Liver (tissue), 9 donors: Measurements from ENCODE around the gene PPA2. TPM values are rescaled to one million over a fixed set of nuclear protein-coding genes. Genes with fewer than 3 reads are reported as not detected.

Experiments used
- DNase-seq: peaks from one replicate; pipeline ENCODE4 v3.0.0-alpha.2; 2017; ENCODE audit warnings: low spot score
- H3K27ac ChIP-seq, 2 donors: one replicate each; pipeline ENCODE4 v1.7.0; 2013; ENCODE audit warnings: inconsistent platforms in 2 of 2, low read length in 2 of 2, control low read depth in 1 of 2, low read depth in 1 of 2, mild to moderate bottlenecking in 1 of 2
- H3K27me3 ChIP-seq, 4 donors: one replicate each; pipeline versions ENCODE4 v1.6.1 to v1.7.0; 2013; ENCODE audit warnings: low read length in 3 of 4, inconsistent platforms in 1 of 4, mild to moderate bottlenecking in 1 of 4, moderate library complexity in 1 of 4; ENCODE audit not compliant: control insufficient read depth in 4 of 4, insufficient read depth in 4 of 4
- H3K36me3 ChIP-seq, 4 donors: one replicate each; pipeline versions ENCODE4 v1.6.1 to v1.7.0; 2013; ENCODE audit warnings: low read length in 3 of 4, mild to moderate bottlenecking in 3 of 4, low read depth in 1 of 4, moderate library complexity in 1 of 4; ENCODE audit not compliant: control insufficient read depth in 4 of 4, insufficient read depth in 3 of 4
- H3K4me1 ChIP-seq, 4 donors: one replicate each; pipeline versions ENCODE4 v1.6.1 to v1.7.0; 2013; ENCODE audit warnings: low read length in 3 of 4, mild to moderate bottlenecking in 3 of 4, moderate library complexity in 1 of 4; ENCODE audit not compliant: control insufficient read depth in 4 of 4, insufficient read depth in 4 of 4
- H3K4me3 ChIP-seq, 3 donors: one replicate each; pipeline versions ENCODE4 v1.6.1 to v1.7.0; 2013; ENCODE audit warnings: low read length in 3 of 3, control low read depth in 1 of 3, low read depth in 1 of 3, mild to moderate bottlenecking in 1 of 3
- H3K9ac ChIP-seq, 2 donors: one replicate each; pipeline ENCODE4 v1.7.0; 2013; ENCODE audit warnings: low read length in 2 of 2, mild to moderate bottlenecking in 2 of 2, moderate library complexity in 2 of 2, control low read depth in 1 of 2, low read depth in 1 of 2
- H3K9me3 ChIP-seq, 4 donors: one replicate each; pipeline versions ENCODE4 v1.6.1 to v1.7.0; 2013; ENCODE audit warnings: low read length in 3 of 4; ENCODE audit not compliant: control insufficient read depth in 4 of 4
- EGR1 ChIP-seq, 2 donors: IDR thresholded peaks; 2 replicates each; pipeline ENCODE4 v1.6.1; 2016 to 2018; ENCODE audit warnings: antibody characterized with exemption in 2 of 2, low read depth in 2 of 2
- FOXA2 ChIP-seq: IDR thresholded peaks from 2 replicates; pipeline ENCODE4 v1.6.1; 2016; ENCODE audit warnings: antibody characterized with exemption
- GABPA ChIP-seq, 2 donors: IDR thresholded peaks in 1 of 2; conservative IDR thresholded peaks in 1 of 2; 2 replicates each; pipeline ENCODE4 v1.6.1; 2016; ENCODE audit warnings: antibody characterized with exemption in 2 of 2, mild to moderate bottlenecking in 1 of 2, moderate library complexity in 1 of 2
- HNF4A ChIP-seq, 2 donors: conservative IDR thresholded peaks; 2 replicates each; pipeline ENCODE4 v1.6.1; 2016; ENCODE audit warnings: antibody characterized with exemption in 2 of 2, mild to moderate bottlenecking in 2 of 2
- HNF4G ChIP-seq: IDR thresholded peaks from 2 replicates; pipeline ENCODE4 v1.6.1; 2016; ENCODE audit warnings: antibody characterized with exemption
- JUND ChIP-seq, 2 donors: IDR thresholded peaks; 2 replicates each; pipeline ENCODE4 v1.6.1; 2016; ENCODE audit warnings: antibody characterized with exemption in 2 of 2
- NR2F2 ChIP-seq: IDR thresholded peaks from 2 replicates; pipeline ENCODE4 v1.6.1; 2016; ENCODE audit warnings: antibody characterized with exemption
- RAD21 ChIP-seq, 2 donors: IDR thresholded peaks; 2 replicates each; pipeline ENCODE4 v1.6.1; 2016; ENCODE audit warnings: antibody characterized with exemption in 2 of 2, mild to moderate bottlenecking in 2 of 2
- RXRA ChIP-seq, 2 donors: IDR thresholded peaks; 2 replicates each; pipeline ENCODE4 v1.6.1; 2017 to 2018; ENCODE audit warnings: antibody characterized with exemption in 2 of 2, mild to moderate bottlenecking in 1 of 2
- SP1 ChIP-seq: IDR thresholded peaks from 2 replicates; pipeline ENCODE4 v1.6.1; 2018; ENCODE audit warnings: antibody characterized with exemption, mild to moderate bottlenecking
- TAF1 ChIP-seq: conservative IDR thresholded peaks from 2 replicates; pipeline ENCODE4 v1.6.1; 2016; ENCODE audit warnings: antibody characterized with exemption, mild to moderate bottlenecking
- YY1 ChIP-seq: IDR thresholded peaks from 2 replicates; pipeline ENCODE4 v1.6.1; 2016; ENCODE audit warnings: antibody characterized with exemption, mild to moderate bottlenecking
- ZBTB33 ChIP-seq: IDR thresholded peaks from 2 replicates; pipeline ENCODE4 v1.6.1; 2016; ENCODE audit warnings: antibody characterized with exemption
- WGBS: extraction: QIAGEN DNeasy Blood & Tissue Kit; methylation state at CpG from one replicate; pipeline ENCODE4 v1.1.7; 2013; 5-methylcytosine and 5-hydroxymethylcytosine counted together
- polyA plus RNA-seq, 2 donors: library from polyadenylated mRNA; stranded (reverse) in 1 of 2; unstranded in 1 of 2; fragments of 200-250 nt in 1 of 2; fragments of >200 nt in 1 of 2; fragmentation: Nextera tagmentation in 1 of 2; extraction: Ambion mirVana in 1 of 2; gene quantifications; one replicate each; pipeline versions ENCODE4 v1.2.1 to v1.2.3, GENCODE V29; 2013 to 2015
- total RNA-seq, 2 donors: library from RNA; depleted of rRNA; stranded (reverse); fragments of >200 nt; gene quantifications; one replicate each; pipeline ENCODE4 v1.2.3, GENCODE V29; 2014
- TF ChIP-seq, protein P1 (sequence below): fragments of 150-350 bp; IDR thresholded peaks from 2 replicates; pipeline ENCODE4 v1.5.1; 2017; ENCODE audit warnings: improper control_type of control experiment, low read depth, low read length; ENCODE audit not compliant: missing input control
- TF ChIP-seq, protein P2 (sequence below): IDR thresholded peaks from 2 replicates; pipeline ENCODE4 v1.6.1; 2016; ENCODE audit warnings: antibody characterized with exemption
- TF ChIP-seq, protein P3 (sequence below): IDR thresholded peaks from 2 replicates; pipeline ENCODE4 v1.6.1; 2016; ENCODE audit warnings: antibody characterized with exemption, mild to moderate bottlenecking
- donor health status: healthy.
- donor health status: healthy.
- donor health status: healthy.
- donor health status: healthy.
- donor health status: healthy.

PPA2 gene
- total and polyA plus RNA-seq, 4 donors = 48.3 to 102 (median 70.8) TPM

DNA sequence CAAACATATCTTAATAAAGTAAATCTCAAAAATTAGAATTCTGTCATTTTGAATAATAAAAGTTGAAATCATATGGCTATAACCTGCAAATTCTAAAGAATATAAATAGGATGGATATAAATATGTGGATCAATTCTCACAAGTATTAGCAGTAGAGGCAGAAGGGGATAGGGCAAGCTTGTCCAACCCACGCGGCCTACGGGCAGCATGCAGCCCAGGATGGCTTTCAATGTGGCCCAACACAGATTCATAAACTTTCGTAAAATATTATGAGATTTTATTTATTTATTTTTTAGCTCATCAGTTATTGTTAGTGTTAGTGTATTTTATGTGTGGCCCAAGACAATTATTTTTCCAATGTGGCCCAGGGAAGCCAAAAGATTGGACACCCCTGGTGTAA lies 41.4 kb downstream of the PPA2 start (continued):
- TF ChIP-seq, protein P1, sequence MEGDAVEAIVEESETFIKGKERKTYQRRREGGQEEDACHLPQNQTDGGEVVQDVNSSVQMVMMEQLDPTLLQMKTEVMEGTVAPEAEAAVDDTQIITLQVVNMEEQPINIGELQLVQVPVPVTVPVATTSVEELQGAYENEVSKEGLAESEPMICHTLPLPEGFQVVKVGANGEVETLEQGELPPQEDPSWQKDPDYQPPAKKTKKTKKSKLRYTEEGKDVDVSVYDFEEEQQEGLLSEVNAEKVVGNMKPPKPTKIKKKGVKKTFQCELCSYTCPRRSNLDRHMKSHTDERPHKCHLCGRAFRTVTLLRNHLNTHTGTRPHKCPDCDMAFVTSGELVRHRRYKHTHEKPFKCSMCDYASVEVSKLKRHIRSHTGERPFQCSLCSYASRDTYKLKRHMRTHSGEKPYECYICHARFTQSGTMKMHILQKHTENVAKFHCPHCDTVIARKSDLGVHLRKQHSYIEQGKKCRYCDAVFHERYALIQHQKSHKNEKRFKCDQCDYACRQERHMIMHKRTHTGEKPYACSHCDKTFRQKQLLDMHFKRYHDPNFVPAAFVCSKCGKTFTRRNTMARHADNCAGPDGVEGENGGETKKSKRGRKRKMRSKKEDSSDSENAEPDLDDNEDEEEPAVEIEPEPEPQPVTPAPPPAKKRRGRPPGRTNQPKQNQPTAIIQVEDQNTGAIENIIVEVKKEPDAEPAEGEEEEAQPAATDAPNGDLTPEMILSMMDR = no peak
- TF ChIP-seq HNF4A (conservative IDR thresholded peaks at IDR 0.05) (no peak), HNF4G (no peak), TAF1 (no peak), YY1 (no peak), GABPA (IDR thresholded peaks at IDR 0.05 in 1 of 2, conservative IDR thresholded peaks at IDR 0.05 in 1 of 2) (no peak), EGR1 (IDR thresholded peaks at IDR 0.05; ENCODE audit: low read depth in 2 of 2) (no peak)
- TF ChIP-seq, protein P2, sequence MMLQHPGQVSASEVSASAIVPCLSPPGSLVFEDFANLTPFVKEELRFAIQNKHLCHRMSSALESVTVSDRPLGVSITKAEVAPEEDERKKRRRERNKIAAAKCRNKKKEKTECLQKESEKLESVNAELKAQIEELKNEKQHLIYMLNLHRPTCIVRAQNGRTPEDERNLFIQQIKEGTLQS = no peak

DNA sequence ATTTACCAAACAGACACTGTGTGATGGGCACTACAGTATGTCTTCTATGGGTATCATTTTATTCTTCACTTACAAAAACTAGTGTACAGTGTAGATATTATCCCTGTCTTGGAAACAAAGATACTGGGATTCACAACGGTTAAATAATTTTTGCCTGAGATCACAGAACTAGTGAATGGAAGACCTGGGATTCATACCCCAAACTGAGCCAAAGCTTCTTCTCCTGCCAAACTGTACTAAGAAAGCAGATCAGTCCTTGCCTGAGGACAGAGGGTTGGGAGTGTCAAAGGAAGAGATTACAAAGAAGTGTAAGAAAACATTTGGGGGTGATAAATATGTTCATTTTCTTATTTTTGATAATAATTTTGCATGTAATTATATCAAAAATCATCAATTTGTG lies 43.1 kb downstream of the PPA2 start:
- TF ChIP-seq SP1 = no peak
- no peak for TF ChIP-seq TAF1
- peaks cover 0 to 15% (median 11%) of the 10 kb centered on the region in 4 donors for H3K36me3 ChIP-seq
- H3K9me3 ChIP-seq = no peaks in the 10 kb centered on the region
- no peaks in the 10 kb centered on the region for H3K4me1 ChIP-seq
- 92% methylated on average over 1 of the region's 1 CpG for WGBS
- no peak overlapping the region for H3K27ac ChIP-seq
- H3K9ac ChIP-seq = no peak overlapping the region
- H3K4me3 ChIP-seq = no peak overlapping the region
- DNase-seq = no peak
- no peaks in the 10 kb centered on the region for H3K27me3 ChIP-seq

- Histone ChIP-seq H3K9ac (no peak overlapping the region), H3K9me3 (no peaks in the 10 kb centered on the region), H3K4me1 (no peaks in the 10 kb centered on the region), H3K4me3 (no peak overlapping the region), H3K27me3 (no peaks in the 10 kb centered on the region), H3K36me3 (peaks cover 0 to 12% (median 8%) of the 10 kb centered on the region in 4 donors), H3K27ac (no peak overlapping the region)
- TF ChIP-seq GABPA (IDR thresholded peaks at IDR 0.05 in 1 of 2, conservative IDR thresholded peaks at IDR 0.05 in 1 of 2) (no peak), ZBTB33 (no peak), HNF4A (conservative IDR thresholded peaks at IDR 0.05) (no peak), NR2F2 (no peak), TAF1 (no peak), FOXA2 (no peak), RAD21 (IDR thresholded peaks at IDR 0.05) (no peak), SP1 (no peak), JUND (IDR thresholded peaks at IDR 0.05) (no peak), EGR1 (IDR thresholded peaks at IDR 0.05; ENCODE audit: low read depth in 2 of 2) (no peak), RXRA (IDR thresholded peaks at IDR 0.05) (no peak)
- TF ChIP-seq, protein P3, sequence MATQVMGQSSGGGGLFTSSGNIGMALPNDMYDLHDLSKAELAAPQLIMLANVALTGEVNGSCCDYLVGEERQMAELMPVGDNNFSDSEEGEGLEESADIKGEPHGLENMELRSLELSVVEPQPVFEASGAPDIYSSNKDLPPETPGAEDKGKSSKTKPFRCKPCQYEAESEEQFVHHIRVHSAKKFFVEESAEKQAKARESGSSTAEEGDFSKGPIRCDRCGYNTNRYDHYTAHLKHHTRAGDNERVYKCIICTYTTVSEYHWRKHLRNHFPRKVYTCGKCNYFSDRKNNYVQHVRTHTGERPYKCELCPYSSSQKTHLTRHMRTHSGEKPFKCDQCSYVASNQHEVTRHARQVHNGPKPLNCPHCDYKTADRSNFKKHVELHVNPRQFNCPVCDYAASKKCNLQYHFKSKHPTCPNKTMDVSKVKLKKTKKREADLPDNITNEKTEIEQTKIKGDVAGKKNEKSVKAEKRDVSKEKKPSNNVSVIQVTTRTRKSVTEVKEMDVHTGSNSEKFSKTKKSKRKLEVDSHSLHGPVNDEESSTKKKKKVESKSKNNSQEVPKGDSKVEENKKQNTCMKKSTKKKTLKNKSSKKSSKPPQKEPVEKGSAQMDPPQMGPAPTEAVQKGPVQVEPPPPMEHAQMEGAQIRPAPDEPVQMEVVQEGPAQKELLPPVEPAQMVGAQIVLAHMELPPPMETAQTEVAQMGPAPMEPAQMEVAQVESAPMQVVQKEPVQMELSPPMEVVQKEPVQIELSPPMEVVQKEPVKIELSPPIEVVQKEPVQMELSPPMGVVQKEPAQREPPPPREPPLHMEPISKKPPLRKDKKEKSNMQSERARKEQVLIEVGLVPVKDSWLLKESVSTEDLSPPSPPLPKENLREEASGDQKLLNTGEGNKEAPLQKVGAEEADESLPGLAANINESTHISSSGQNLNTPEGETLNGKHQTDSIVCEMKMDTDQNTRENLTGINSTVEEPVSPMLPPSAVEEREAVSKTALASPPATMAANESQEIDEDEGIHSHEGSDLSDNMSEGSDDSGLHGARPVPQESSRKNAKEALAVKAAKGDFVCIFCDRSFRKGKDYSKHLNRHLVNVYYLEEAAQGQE = no peak
- TF ChIP-seq, protein P1 = no peak
- TF ChIP-seq, protein P2 = no peak
- WGBS = 97% methylated on average over 12 of the region's 12 CpGs
- no peak for DNase-seq
These were observed 47.5 kb downstream of the PPA2 start for GRCh38 chr4:105426187-105426897.
